Measurements from ENCODE around the gene BNC2.

Gene BNC2

GRCh38 chr9:16652582-16652981, 217.9 kb downstream of the BNC2 start (continued):
- no peak for TF ChIP-seq ZBTB10 (tag by site-specific recombination; IDR thresholded peaks at IDR 0.05)
- TF ChIP-seq PRDM6 (tag by site-specific recombination; IDR thresholded peaks at IDR 0.05): peak; percentile 72
- no peak for TF ChIP-seq ZNF623 (tag by site-specific recombination; IDR thresholded peaks at IDR 0.05)

GRCh38 chr9:16651446-16651964, 219.0 kb downstream of the BNC2 start:
- Histone ChIP-seq H3K4me1 (ENCODE audit: control insufficient read depth, insufficient read depth, low read length) (peaks cover 7% of the 10 kb centered on the region), H3K9me3 (ENCODE audit: control insufficient read depth, insufficient read depth, low read depth, low read length) (no peaks in the 10 kb centered on the region), H3K27ac (ENCODE audit: extremely low read depth, low read depth, low read length) (no peak overlapping the region), H3K36me3 (ENCODE audit: control insufficient read depth in 2 of 2, insufficient read depth in 1 of 2, low read length in 2 of 2) (no peaks in the 10 kb centered on the region), H3K4me3 (ENCODE audit: low read depth, low read length) (no peak overlapping the region)
- POLR2A ChIA-PET: no interaction called here
- CTCF ChIA-PET: interaction anchor here (0.7 kb wide), 1 partner anchor 674 kb away, joined by 3 read pairs; no protein-coding TSS in a partner anchor
- TF ChIP-seq ZBTB17 (tag by site-specific recombination; IDR thresholded peaks at IDR 0.05) (no peak), SCRT1 (tag by site-specific recombination; IDR thresholded peaks at IDR 0.05; ENCODE audit: borderline replicate concordance) (no peak), ZNF660 (tag by site-specific recombination; IDR thresholded peaks at IDR 0.05) (no peak), ZBTB20 (tag by site-specific recombination; IDR thresholded peaks at IDR 0.05) (peak; percentile 77), ZNF629 (tag by site-specific recombination; IDR thresholded peaks at IDR 0.05) (no peak), RBAK (tag by site-specific recombination; IDR thresholded peaks at IDR 0.05) (no peak), PRDM6 (tag by site-specific recombination; IDR thresholded peaks at IDR 0.05) (0 out of 2 replicates have a peak, but pooled peaks have one; percentile 30), BCL6B (tag by site-specific recombination; IDR thresholded peaks at IDR 0.05) (peak; percentile 29; the same call in 1 of the 2 replicates), ZNF626 (tag by site-specific recombination; IDR thresholded peaks at IDR 0.05) (no peak), FEZF1 (tag by site-specific recombination; IDR thresholded peaks at IDR 0.05) (peak; percentile 26; the same call in 1 of the 2 replicates), ZNF416 (tag by site-specific recombination; IDR thresholded peaks at IDR 0.05) (no peak), PRDM10 (tag by site-specific recombination; IDR thresholded peaks at IDR 0.05) (no peak), ZNF311 (tag by site-specific recombination; IDR thresholded peaks at IDR 0.05; ENCODE audit: borderline replicate concordance) (no peak), KLF7 (tag by site-specific recombination; IDR thresholded peaks at IDR 0.05; ENCODE audit: borderline replicate concordance) (no peak)

Measured in HEK293 (cell line).